IMR-90 (cell line): ENCODE measurements around the gene ANAPC5. TPM values are rescaled to one million over a fixed set of nuclear protein-coding genes. Genes with fewer than 3 reads are reported as not detected.

Experiments used
- ATAC-seq: fragments of 200-7000 bp; cut with Tn5 transposase; 2 replicates; pipeline ENCODE4 v1.9.1; 2020; ENCODE audit warnings: low read depth, mild to moderate bottlenecking, moderate library complexity
- BruUV-seq: library from RNA; stranded (reverse); fragments of 400-500 nt; replicated peaks from 2 replicates; lab custom pipeline; 2021; lab: Mats Ljungman, UMichigan
- CTCF ChIA-PET: fragments of 300-600 bp; formaldehyde crosslinking; extraction: SDS; loops from one replicate; lab custom pipeline; 2021; ENCODE audit warnings: antibody characterized with exemption; lab: Yijun Ruan, JAX
- POLR2A ChIA-PET: fragments of 300-600 bp; sonication (Branson Sonifier 250); formaldehyde crosslinking; loops from one replicate; lab custom pipeline; 2022; ENCODE audit warnings: antibody characterized with exemption; ENCODE audit not compliant: unreplicated experiment; lab: Charles Lee
- DNase-seq: peaks from one replicate; pipeline ENCODE4 v3.0.0; 2013
- H2AFZ ChIP-seq: replicated peaks from 2 replicates; pipeline ENCODE3; 2013; ENCODE audit warnings: low read length, mild to moderate bottlenecking; ENCODE audit not compliant: poor library complexity
- H2AK5ac ChIP-seq: 2 replicates; pipeline ENCODE4 v1.6.1; 2013; ENCODE audit warnings: low read depth, low read length, inconsistent platforms
- H2AK9ac ChIP-seq: replicated peaks from 2 replicates; pipeline ENCODE3; 2013; ENCODE audit warnings: mild to moderate bottlenecking, low read depth, low read length, moderate library complexity; ENCODE audit not compliant: poor library complexity
- H2BK120ac ChIP-seq: 2 replicates; pipeline ENCODE4 v1.6.1; 2013; ENCODE audit warnings: low read depth, low read length, inconsistent platforms
- H2BK15ac ChIP-seq: 3 replicates; pipeline ENCODE4 v1.6.1; 2013; ENCODE audit warnings: low read depth, low read length, inconsistent platforms
- H2BK20ac ChIP-seq: 2 replicates; pipeline ENCODE4 v1.6.1; 2013; ENCODE audit warnings: low read depth, mild to moderate bottlenecking, inconsistent platforms, low read length, moderate library complexity
- H2BK5ac ChIP-seq: 2 replicates; pipeline ENCODE4 v1.6.1; 2013; ENCODE audit warnings: mild to moderate bottlenecking, low read depth, low read length, inconsistent platforms; ENCODE audit not compliant: poor library complexity, severe bottlenecking
- H3K14ac ChIP-seq: replicated peaks from 2 replicates; pipeline ENCODE4 v1.6.1; 2013; ENCODE audit warnings: low read depth, low read length, inconsistent platforms
- H3K18ac ChIP-seq: 2 replicates; pipeline ENCODE4 v1.6.1; 2013; ENCODE audit warnings: low read depth, low read length, control low read depth
- H3K23ac ChIP-seq: 2 replicates; pipeline ENCODE4 v1.6.1; 2013; ENCODE audit warnings: low read depth, low read length, inconsistent platforms
- H3K27ac ChIP-seq: 2 replicates; pipeline ENCODE4 v1.5.1; 2013; ENCODE audit warnings: mild to moderate bottlenecking, control low read depth, low read length; ENCODE audit not compliant: insufficient read depth
- H3K27me3 ChIP-seq: 2 replicates; pipeline ENCODE4 v1.6.1; 2013; ENCODE audit warnings: low read length; ENCODE audit not compliant: control insufficient read depth, insufficient read depth
- H3K36me3 ChIP-seq: 2 replicates; pipeline ENCODE4 v1.6.1; 2013; ENCODE audit warnings: low read length, mixed read lengths; ENCODE audit not compliant: control insufficient read depth, insufficient read depth
- H3K4ac ChIP-seq: 2 replicates; pipeline ENCODE4 v1.6.1; 2013; ENCODE audit warnings: low read depth, low read length, inconsistent platforms
- H3K4me1 ChIP-seq: 2 replicates; pipeline ENCODE4 v1.6.1; 2013; ENCODE audit warnings: low read length, mixed read lengths; ENCODE audit not compliant: control insufficient read depth, insufficient read depth
- H3K4me2 ChIP-seq: 2 replicates; pipeline ENCODE4 v1.6.1; 2013; ENCODE audit warnings: low read depth, mild to moderate bottlenecking, control low read depth, low read length, moderate library complexity
- H3K4me3 ChIP-seq: 2 replicates; pipeline ENCODE4 v1.5.1; 2013; ENCODE audit warnings: low read depth, mild to moderate bottlenecking, control low read depth, low read length, moderate library complexity; ENCODE audit not compliant: insufficient read depth
- H3K56ac ChIP-seq: 2 replicates; pipeline ENCODE4 v1.6.1; 2013; ENCODE audit warnings: low read length, inconsistent platforms; ENCODE audit not compliant: insufficient read depth; ENCODE audit errors: extremely low read depth
- H3K79me1 ChIP-seq, 2 experiments: 2 replicates each; pipeline ENCODE4 v1.6.1; 2013; ENCODE audit warnings: low read length in 2 of 2, inconsistent platforms in 1 of 2, low read depth in 1 of 2
- H3K9ac ChIP-seq: 2 replicates; pipeline ENCODE4 v1.6.1; 2013; ENCODE audit warnings: low read depth, low read length, control low read depth
- H3K9me1 ChIP-seq: 2 replicates; pipeline ENCODE4 v1.6.1; 2013; ENCODE audit warnings: low read length, inconsistent platforms; ENCODE audit not compliant: insufficient read depth
- H3K9me3 ChIP-seq: 2 replicates; pipeline ENCODE4 v1.6.1; 2013; ENCODE audit warnings: low read length; ENCODE audit not compliant: control insufficient read depth, insufficient read depth
- H4K20me1 ChIP-seq: 2 replicates; pipeline ENCODE4 v1.6.1; 2013; ENCODE audit warnings: low read length, inconsistent platforms; ENCODE audit not compliant: insufficient read depth
- H4K5ac ChIP-seq: 2 replicates; pipeline ENCODE4 v1.6.1; 2013; ENCODE audit warnings: mild to moderate bottlenecking, low read depth, low read length, control low read depth
- H4K8ac ChIP-seq, 2 experiments: 2 replicates each; pipeline ENCODE4 v1.6.1; 2013; ENCODE audit warnings: low read depth in 2 of 2, low read length in 2 of 2, control low read depth in 1 of 2, inconsistent platforms in 1 of 2
- H4K91ac ChIP-seq: 2 replicates; pipeline ENCODE4 v1.6.1; 2013; ENCODE audit warnings: low read depth, low read length, inconsistent platforms; ENCODE audit not compliant: insufficient read depth
- BHLHE40 ChIP-seq: fragments of 150-350 bp; IDR thresholded peaks from 2 replicates; pipeline ENCODE4 v1.6.1; 2016; ENCODE audit warnings: mild to moderate bottlenecking, low read depth, low read length
- CHD1 ChIP-seq: IDR thresholded peaks from 2 replicates; pipeline ENCODE4 v1.6.1; 2012; ENCODE audit warnings: low read depth, low read length, improper control_type of control experiment
- CTCF ChIP-seq: conservative IDR thresholded peaks from 2 replicates; pipeline ENCODE4 v1.5.1; 2012; ENCODE audit warnings: mild to moderate bottlenecking, low read depth, low read length, improper control_type of control experiment
- FOS ChIP-seq: fragments of 150-350 bp; IDR thresholded peaks from 2 replicates; pipeline ENCODE4 v1.6.1; 2016; ENCODE audit warnings: low read depth, low read length
- MAFK ChIP-seq: IDR thresholded peaks from 2 replicates; pipeline ENCODE4 v1.6.1; 2012; ENCODE audit warnings: low read depth, low read length, improper control_type of control experiment
- RCOR1 ChIP-seq: IDR thresholded peaks from 2 replicates; pipeline ENCODE4 v1.6.1; 2012; ENCODE audit warnings: mild to moderate bottlenecking, low read length, improper control_type of control experiment; ENCODE audit not compliant: insufficient replicate concordance
- SMC3 ChIP-seq: fragments of 150-350 bp; IDR thresholded peaks from 2 replicates; pipeline ENCODE4 v1.6.1; 2016; ENCODE audit warnings: low read depth, mild to moderate bottlenecking, antibody characterized with exemption, low read length, moderate library complexity
- WGBS, 2 experiments: methylation state at CpG; one replicate each; pipeline versions ENCODE4 v1.1.5 to v1.1.7; 2013; ENCODE audit warnings: missing lambda C conversion rate in 2 of 2; ENCODE audit not compliant: insufficient read length in 1 of 2; ENCODE audit errors: extremely low coverage in 2 of 2; 5-methylcytosine and 5-hydroxymethylcytosine counted together
- dilution Hi-C: fragments of 300-500 bp; cut with HindIII; formaldehyde crosslinking; loops from one replicate; pipeline ENCODE4 v1.14.3; 2018; ENCODE audit warnings: low sequenced_read_pairs; ENCODE audit not compliant: unreplicated experiment
- in situ Hi-C: fragments of 300-500 bp; cut with MboI; formaldehyde crosslinking; loops from 3 replicates; pipeline ENCODE4 v1.14.3; 2019; ENCODE audit warnings: low sequenced_read_pairs, inconsistent platforms, mixed read lengths
- intact Hi-C: fragments of 100-400 bp; cut with micrococcal nuclease; formaldehyde crosslinking; loops from 2 replicates; pipeline ENCODE4 v1.10.0; 2022
- polyA plus RNA-seq, 3 experiments: library from polyadenylated mRNA; depleted of rRNA; stranded (reverse); fragments of >200 nt; gene quantifications; 2 replicates each; pipeline ENCODE4 v1.2.3, GENCODE V29; 2012; ENCODE audit warnings: low replicate concordance in 1 of 3
- total RNA-seq: library from RNA; depleted of rRNA; stranded (reverse); fragments of >200 nt; gene quantifications from 2 replicates; pipeline ENCODE4 v1.2.3, GENCODE V29; 2012

ANAPC5 gene
- total and polyA plus RNA-seq, 2 of the 4 experiments (the other 2 are of a cell fraction), result 157 to 211 TPM

DNA sequence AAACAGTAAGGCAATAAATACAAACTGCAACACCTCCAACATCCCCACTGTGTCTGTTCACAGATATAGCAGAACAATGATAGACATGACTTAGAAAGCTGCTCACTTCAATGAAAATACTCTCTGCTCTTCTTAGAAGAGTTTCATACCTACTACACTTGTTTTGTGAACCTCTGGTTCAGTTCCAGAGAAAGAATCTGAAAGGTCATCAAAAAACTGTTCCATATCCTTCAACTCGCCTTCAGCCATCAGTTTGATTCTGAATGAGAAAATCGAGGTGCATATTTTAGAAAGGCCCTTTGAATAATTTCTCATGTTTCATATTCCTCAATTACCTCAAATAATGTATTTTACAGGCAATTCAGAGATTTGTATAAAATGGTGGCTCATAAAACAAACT is 5.5 kb downstream of the ANAPC5 start:
- Histone ChIP-seq H3K18ac (no peak overlapping the region), H3K27me3 (no peaks in the 10 kb centered on the region), H2BK120ac (no peak overlapping the region), H3K36me3 (peaks cover 30% of the 10 kb centered on the region), H4K20me1 (no peaks in the 10 kb centered on the region), H3K9me3 (no peaks in the 10 kb centered on the region), H2BK20ac (no peak overlapping the region), H3K4me2 (no peak overlapping the region), H3K4ac (no peak overlapping the region), H3K9me1 (no peaks in the 10 kb centered on the region), H3K56ac (no peak overlapping the region), H3K27ac (no peak overlapping the region), H2BK5ac (no peak overlapping the region), H3K79me1 (peaks cover 16 to 53% of the 10 kb centered on the region in 2 experiments), H3K4me3 (no peak overlapping the region), H2AK5ac (no peak overlapping the region), H2AK9ac (no peak overlapping the region), H2AFZ (no peak overlapping the region), H4K8ac (no peak overlapping the region), H4K91ac (no peak overlapping the region), H2BK15ac (no peak overlapping the region), H3K23ac (no peak overlapping the region), H3K9ac (no peak overlapping the region), H3K4me1 (no peaks in the 10 kb centered on the region), H3K14ac (no peak overlapping the region), H4K5ac (no peak overlapping the region)
- DNase-seq (no peak), ATAC-seq (no peak)
- CTCF ChIA-PET, result interaction anchor here (1.2 kb wide), 1 partner anchor 12 kb away, joined by 4 read pairs; no protein-coding TSS in a partner anchor
- intact Hi-C loops (no loop called here), dilution Hi-C loops (no loop called here), in situ Hi-C loops (no loop called here)
- TF ChIP-seq MAFK, result 0 out of 2 replicates have a peak, but pooled peaks have one; percentile 32
- TF ChIP-seq SMC3, result no peak
- TF ChIP-seq CTCF, result no peak
- no peak for TF ChIP-seq BHLHE40
- no peak for TF ChIP-seq FOS
- no peak for TF ChIP-seq CHD1
- no peak for TF ChIP-seq RCOR1
- POLR2A ChIA-PET, result interaction anchor here (0.5 kb wide), 1 partner anchor 49 kb away, joined by 4 read pairs; no protein-coding TSS in a partner anchor
- BruUV-seq, result no TSS peak
- no CpG with 5 or more reads among the region's 2 CpGs for WGBS, 2 experiments
